Gastrocnemius medialis (tissue), 4 donors: ENCODE data around the gene ARRDC2.

Experiments
- POLR2A ChIP-seq, 2 donors: fragments of 450-650 bp; IDR thresholded peaks; one replicate each; pipeline ENCODE4 v1.6.1; 2017; ENCODE audit warnings: antibody characterized with exemption in 2 of 2, mild to moderate bottlenecking in 2 of 2, moderate library complexity in 2 of 2
- TF ChIP-seq, protein P1 (sequence below), 5 experiments: fragments of 450-650 bp in 3 of 5; fragments of 200-600 bp in 2 of 5; sonication (generic) in 2 of 5; IDR thresholded peaks in 4 of 5; conservative IDR thresholded peaks in 1 of 5; 1 replicate in 4 of 5; 2 replicates in 1 of 5; pipeline ENCODE4 v1.5.1; 2016 to 2019; ENCODE audit warnings: antibody characterized with exemption in 5 of 5, mild to moderate bottlenecking in 3 of 5, moderate library complexity in 3 of 5

DNA sequence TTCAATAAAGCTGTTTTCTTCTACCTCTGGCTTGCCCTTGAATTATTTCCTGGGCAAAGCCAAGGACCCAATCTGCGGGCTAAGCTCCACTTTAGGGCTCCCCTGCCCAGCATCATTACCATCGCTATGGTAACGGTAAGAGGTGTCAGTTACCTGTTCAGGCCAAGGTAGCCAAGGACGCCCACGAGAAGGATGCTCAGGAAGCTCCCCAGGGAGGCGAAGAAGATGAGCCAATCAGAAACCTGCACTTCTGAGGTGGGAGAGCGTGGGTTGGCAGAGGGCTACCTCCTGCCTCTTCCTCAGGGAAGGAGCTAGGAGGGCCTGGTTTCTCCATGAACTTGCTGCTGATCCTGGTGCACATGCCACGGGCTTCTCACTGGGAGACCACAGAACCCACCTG, 54.1 kb downstream of the ARRDC2 start:
- TF ChIP-seq, protein P1, sequence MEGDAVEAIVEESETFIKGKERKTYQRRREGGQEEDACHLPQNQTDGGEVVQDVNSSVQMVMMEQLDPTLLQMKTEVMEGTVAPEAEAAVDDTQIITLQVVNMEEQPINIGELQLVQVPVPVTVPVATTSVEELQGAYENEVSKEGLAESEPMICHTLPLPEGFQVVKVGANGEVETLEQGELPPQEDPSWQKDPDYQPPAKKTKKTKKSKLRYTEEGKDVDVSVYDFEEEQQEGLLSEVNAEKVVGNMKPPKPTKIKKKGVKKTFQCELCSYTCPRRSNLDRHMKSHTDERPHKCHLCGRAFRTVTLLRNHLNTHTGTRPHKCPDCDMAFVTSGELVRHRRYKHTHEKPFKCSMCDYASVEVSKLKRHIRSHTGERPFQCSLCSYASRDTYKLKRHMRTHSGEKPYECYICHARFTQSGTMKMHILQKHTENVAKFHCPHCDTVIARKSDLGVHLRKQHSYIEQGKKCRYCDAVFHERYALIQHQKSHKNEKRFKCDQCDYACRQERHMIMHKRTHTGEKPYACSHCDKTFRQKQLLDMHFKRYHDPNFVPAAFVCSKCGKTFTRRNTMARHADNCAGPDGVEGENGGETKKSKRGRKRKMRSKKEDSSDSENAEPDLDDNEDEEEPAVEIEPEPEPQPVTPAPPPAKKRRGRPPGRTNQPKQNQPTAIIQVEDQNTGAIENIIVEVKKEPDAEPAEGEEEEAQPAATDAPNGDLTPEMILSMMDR (IDR thresholded peaks at IDR 0.05 in 4 of 5, conservative IDR thresholded peaks at IDR 0.05 in 1 of 5) = no peak
- TF ChIP-seq POLR2A (IDR thresholded peaks at IDR 0.05) = no peak
